ENCODE data around the gene POLQ.
"Not testable (repeated sequence)": the region's sequence is repeated elsewhere in the genome, so short reads cannot be mapped to it uniquely, and the experiment has no call there.

POLQ gene

GRCh38 chr3:121508389-121508788, 37.4 kb downstream of the POLQ start:
- no peak for DNase-seq (ENCODE audit: low read depth)

GRCh38 chr3:121505256-121505655, 40.5 kb downstream of the POLQ start:
- DNase-seq (ENCODE audit: low read depth) = no peak

GRCh38 chr3:121504618-121505017, 41.2 kb downstream of the POLQ start:
- DNase-seq (ENCODE audit: low read depth) = no peak

GRCh38 chr3:121496786-121497185, 49.0 kb downstream of the POLQ start:
- no peak for DNase-seq (ENCODE audit: low read depth)

- no peak for DNase-seq (ENCODE audit: low read depth)
These were observed 52.4 kb downstream of the POLQ start for GRCh38 chr3:121493431-121493830.

- DNase-seq (ENCODE audit: low read depth) = no peak
These were observed 54.0 kb downstream of the POLQ start for GRCh38 chr3:121491683-121492320.

DNA sequence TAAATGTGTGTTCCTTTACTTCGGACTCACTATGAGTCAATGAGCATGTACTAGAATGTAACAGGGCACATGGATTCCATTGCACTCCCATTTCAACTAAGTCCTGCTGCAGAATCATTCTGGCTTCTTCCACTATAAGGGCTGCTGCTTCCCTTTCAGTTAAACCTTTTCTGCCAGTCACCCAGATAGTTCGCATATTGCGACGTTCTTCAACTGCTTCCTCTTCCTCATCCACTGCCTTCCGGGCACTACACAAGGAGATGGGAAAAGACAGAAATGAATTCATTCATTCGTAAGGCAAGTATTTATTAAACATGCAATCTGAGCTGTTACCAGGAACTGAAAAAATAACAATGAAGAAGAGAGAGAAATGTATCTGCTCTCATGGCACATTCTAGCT, 55.6 kb downstream of the POLQ start:
- DNase-seq (ENCODE audit: low read depth) = no peak

DNA sequence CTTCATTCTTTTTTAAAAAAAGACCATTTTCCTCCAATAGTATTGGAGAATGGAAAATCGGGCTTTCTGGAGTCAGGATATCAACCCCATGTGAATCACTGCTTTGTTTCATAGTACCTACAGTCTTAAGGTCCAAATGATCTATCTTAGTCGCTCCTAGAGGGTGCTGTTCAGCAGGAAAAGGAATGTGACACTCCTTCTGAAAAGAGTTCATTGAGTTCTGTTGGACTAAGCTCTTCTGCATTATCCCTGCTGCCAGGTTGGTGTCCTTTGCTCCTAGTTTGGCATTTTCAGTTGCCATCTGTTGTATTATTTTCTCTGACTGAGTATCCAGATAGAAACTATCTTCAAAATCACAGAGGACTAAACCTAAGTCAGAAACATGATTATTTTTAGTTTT, 57.2 kb downstream of the POLQ start:
- no peak for DNase-seq (ENCODE audit: low read depth)

DNA sequence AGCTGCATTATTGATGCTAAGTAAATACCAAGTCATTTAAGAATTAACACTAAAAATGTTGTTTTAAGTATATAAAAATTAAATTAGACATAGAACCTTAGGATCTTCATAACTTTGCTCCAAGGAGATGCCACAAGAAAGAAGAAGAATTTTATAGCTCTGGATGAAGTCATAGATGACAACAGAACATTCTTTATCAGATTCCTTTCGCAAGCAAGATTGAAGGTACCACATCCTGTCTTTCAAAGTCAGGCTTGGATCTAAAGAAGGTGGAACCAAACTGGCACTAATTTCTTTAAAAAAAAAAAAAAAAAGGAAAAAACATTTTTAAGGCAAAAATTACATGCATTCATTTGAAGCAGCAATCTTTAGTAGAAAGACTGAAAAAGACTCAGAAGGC, 62.5 kb downstream of the POLQ start:
- no peak for DNase-seq (ENCODE audit: low read depth)

DNA sequence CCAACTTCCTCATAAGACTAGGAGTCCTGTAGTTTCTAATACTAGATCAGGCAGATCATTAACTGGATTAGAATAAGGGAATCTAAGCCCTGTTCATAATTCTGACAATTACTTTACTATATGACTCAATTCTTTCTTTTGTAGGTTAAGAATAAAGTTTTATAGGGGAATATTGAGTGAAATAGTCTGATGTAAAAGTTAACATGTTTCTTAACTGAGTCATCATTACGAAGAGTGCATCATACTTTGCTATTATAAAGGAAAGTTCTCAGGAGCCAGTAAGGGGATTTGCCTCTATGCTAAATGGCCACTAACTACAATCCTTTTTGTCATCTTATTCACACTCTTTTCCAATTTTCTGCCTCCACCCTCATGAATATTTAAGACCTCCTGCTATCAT, 63.1 kb downstream of the POLQ start:
- no peak for DNase-seq (ENCODE audit: low read depth)

DNA sequence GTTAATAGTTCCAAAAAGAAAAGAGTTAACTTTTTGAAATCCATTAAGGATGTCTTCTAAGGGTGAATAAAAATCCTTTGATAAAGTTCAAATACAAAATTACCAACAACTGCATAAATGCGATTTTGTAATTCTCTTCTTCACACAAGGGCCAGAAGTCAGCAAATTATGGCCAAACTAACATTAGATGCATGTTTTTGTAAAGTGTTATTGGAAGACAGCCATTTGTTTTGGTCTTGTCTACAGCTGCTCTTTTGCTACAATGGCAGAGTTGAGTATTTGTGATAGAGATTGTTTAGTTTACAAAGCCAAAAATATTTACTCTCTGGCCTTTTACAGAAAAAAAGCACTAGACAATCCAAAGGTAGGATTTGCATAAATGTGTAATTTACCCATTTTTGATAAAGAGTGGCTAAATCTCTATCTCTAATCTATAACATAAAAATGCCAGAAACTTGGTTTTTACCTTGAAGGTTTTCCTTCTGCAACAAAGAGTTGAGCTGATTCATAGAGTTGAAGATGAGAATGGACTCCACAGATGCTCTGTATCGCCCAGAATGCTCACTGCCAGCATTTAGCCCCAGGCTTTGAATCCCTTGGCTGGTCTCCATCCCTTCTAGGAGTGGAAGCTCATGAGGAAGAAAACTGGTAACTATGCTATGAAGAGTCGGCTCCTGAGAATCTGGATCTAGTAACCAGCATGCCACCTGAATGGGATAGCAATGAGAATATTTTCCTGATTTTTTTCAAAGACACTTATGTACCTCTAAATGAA, 64.5 kb downstream of the POLQ start:
- no peak for DNase-seq (ENCODE audit: low read depth)

- no peak for DNase-seq (ENCODE audit: low read depth)
These were observed 68.2 kb downstream of the POLQ start for GRCh38 chr3:121477589-121477988.

GRCh38 chr3:121473001-121473400, 72.8 kb downstream of the POLQ start:
- no peak for DNase-seq (ENCODE audit: low read depth)

GRCh38 chr3:121467085-121467484, 78.7 kb downstream of the POLQ start:
- DNase-seq (ENCODE audit: low read depth) = no peak

GRCh38 chr3:121463745-121464144, 82.0 kb downstream of the POLQ start:
- DNase-seq (ENCODE audit: low read depth) = no peak

- no peak for DNase-seq (ENCODE audit: low read depth)
These were observed 83.2 kb downstream of the POLQ start for GRCh38 chr3:121462565-121462964.

- DNase-seq (ENCODE audit: low read depth) = not testable (repeated sequence)
These were observed 94.0 kb downstream of the POLQ start for GRCh38 chr3:121451752-121452151.

DNA sequence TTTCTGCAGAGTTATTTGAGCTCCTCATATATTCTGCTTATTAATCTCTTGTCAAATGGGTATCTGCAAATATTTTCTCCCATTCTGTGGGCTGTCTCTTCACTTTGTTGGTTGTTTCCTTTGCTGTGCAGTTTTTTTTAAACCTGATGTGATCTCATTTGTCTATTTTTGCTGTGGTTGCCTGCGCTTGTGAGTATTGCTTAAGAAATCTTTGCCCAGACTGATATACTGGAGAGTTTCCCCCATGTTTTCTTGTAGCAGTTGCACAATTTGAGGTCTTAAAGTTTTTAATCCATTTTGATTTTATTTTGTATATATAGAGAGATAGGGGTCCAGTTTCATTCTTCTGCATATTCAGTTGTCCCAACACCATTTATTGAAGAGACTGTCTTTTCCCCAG, 102.3 kb downstream of the POLQ start:
- DNase-seq (ENCODE audit: low read depth) = no peak

GRCh38 chr3:121436641-121437040, 109.1 kb downstream of the POLQ start:
- no peak for DNase-seq (ENCODE audit: low read depth)

DNA sequence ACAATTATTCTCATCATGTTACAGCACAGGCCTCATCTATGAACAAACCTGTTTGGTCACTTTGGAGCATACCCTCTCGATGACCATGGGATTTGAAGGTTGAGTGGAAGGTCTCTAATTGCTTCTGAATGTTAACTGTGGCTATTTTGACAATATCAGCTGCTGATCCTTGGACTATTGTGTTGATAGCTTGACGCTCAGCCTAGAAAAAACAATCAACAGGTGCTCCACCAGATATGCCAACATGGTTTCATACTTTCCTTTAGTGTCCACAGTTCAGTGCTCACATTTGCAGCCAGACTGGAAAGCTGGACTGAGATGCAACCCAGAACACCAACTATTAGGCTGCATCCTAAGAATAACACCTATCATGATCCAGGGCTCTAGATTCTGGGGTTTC, 109.7 kb downstream of the POLQ start:
- no peak for DNase-seq (ENCODE audit: low read depth)

DNA sequence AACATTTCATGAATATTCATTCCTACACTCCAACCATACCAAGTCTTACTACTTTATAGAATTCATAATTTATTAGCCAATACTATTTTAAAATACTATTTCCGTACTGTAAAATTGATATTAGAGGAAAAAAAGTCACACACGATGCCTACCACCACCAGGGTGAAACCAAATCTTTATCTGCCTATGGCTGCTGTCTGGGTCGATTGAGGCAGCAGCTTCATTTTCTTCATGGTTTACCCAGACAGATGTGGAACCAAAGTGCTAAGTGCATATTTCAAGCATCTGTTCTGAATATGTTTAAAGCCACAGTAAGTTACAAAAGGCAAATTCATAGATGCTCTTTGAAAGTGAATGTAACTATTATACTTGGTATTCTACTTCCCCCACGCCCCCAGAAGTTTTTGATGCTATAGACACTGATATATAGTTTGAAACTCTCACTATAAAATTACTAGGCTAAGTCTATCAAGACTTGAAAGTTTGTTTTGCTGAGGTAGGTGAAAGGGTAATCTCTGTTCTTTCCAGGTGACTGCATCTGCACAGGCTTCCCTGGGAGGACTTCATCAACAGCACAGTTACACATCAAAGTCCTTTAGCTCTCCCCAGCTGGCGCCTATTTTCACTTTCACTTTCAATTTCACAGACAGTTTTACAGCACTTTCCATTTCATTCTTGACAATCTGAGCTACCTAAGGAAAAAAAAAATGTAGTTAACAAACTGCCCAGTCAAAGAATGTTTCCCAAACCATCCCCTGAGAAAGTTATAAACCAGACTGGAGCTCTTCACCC, 113.9 kb downstream of the POLQ start:
- DNase-seq (ENCODE audit: low read depth) = peak; percentile 27

DNA sequence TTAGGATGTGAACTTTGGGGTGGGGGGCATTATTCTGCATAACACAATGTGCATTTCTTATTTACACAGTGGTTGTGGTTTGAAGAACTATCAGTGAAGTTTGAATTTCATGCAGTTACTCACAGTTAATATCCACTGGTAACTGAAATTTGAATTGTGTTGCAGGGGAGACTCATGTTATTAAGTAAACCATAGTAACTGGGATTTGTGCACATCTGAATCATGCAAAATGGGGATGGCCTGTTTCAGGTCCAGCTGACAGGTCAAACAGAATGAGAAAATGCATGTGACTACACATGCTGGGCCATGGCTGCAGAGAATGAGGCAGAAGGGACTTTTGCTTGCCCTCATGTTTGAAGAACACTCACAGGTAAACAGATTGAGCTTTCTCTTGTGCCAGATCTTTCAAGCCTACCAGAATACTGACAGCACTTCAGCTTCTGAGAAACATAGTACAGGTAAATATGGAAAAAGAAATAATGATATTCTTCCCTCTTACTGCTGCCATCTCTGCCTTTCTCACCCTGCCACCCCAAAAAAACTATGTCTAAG, 115.0 kb downstream of the POLQ start:
- DNase-seq (ENCODE audit: low read depth) = no peak

DNA sequence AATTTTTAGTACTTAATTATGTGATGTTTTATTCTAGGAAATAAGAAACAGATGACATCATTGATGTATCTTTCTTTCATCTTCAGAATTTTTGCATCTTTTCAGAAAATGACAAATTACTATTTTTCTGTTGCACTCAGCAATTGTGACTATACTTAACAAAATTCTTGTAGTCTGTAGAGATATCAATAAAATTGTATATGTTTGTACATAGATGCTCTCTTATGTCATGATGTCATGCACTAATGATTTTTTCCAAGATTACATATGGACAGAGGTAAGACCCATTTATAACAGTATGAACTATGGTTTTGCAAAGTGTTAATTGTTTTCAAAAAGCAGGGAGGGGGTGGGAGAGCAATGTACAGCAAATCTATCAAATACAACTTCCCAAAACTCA, 121.2 kb downstream of the POLQ start:
- DNase-seq (ENCODE audit: low read depth) = no peak

All from activated T-cell treated with anti-CD3 and anti-CD28 coated beads for 24 hours (primary cell).